ENCODE measurements around the gene OBSCN. TPM values are rescaled to one million over a fixed set of nuclear protein-coding genes. Genes with fewer than 3 reads are reported as not detected.
"Not testable (repeated sequence)": the region's sequence is repeated elsewhere in the genome, so short reads cannot be mapped to it uniquely, and the experiment has no call there.

Gene OBSCN
- total RNA-seq, 1 donor from 2014 or later: 7.6 TPM

DNA sequence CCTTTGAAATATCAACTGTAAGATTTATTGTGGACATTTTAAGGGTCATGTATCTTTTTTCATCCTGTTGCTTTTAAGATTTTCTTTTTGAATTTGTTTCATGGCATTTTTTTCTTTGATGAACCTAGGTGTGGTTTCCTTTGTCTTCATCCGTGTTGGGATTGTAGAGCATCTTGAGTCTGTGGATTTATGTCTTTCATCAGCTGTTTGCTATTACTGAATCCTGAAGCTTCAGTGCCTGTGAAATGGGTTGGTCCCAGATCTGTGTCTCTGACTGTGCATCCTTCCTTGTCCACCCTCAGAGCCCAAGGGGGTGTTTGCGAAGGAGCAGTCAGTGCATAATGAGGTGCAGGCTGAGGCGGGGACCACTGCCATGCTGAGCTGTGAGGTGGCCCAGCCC is 37.3 kb downstream of the OBSCN start:
- no peak overlapping the region for H3K4me3 ChIP-seq (ENCODE audit: low read depth, low read length)
- no peaks in the 10 kb centered on the region for H3K27me3 ChIP-seq (ENCODE audit: control insufficient read depth, insufficient read depth, low read length)
- FAIRE-seq (no peak), DNase-seq (ENCODE audit: low read depth) (no peak)
- peaks cover 13% of the 10 kb centered on the region for H3K36me3 ChIP-seq (ENCODE audit: control insufficient read depth, insufficient read depth, low read length)
- TF ChIP-seq, protein P1, sequence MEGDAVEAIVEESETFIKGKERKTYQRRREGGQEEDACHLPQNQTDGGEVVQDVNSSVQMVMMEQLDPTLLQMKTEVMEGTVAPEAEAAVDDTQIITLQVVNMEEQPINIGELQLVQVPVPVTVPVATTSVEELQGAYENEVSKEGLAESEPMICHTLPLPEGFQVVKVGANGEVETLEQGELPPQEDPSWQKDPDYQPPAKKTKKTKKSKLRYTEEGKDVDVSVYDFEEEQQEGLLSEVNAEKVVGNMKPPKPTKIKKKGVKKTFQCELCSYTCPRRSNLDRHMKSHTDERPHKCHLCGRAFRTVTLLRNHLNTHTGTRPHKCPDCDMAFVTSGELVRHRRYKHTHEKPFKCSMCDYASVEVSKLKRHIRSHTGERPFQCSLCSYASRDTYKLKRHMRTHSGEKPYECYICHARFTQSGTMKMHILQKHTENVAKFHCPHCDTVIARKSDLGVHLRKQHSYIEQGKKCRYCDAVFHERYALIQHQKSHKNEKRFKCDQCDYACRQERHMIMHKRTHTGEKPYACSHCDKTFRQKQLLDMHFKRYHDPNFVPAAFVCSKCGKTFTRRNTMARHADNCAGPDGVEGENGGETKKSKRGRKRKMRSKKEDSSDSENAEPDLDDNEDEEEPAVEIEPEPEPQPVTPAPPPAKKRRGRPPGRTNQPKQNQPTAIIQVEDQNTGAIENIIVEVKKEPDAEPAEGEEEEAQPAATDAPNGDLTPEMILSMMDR (IDR thresholded peaks at IDR 0.05; ENCODE audit: insufficient read depth, low read length, severe bottlenecking): no peak

DNA sequence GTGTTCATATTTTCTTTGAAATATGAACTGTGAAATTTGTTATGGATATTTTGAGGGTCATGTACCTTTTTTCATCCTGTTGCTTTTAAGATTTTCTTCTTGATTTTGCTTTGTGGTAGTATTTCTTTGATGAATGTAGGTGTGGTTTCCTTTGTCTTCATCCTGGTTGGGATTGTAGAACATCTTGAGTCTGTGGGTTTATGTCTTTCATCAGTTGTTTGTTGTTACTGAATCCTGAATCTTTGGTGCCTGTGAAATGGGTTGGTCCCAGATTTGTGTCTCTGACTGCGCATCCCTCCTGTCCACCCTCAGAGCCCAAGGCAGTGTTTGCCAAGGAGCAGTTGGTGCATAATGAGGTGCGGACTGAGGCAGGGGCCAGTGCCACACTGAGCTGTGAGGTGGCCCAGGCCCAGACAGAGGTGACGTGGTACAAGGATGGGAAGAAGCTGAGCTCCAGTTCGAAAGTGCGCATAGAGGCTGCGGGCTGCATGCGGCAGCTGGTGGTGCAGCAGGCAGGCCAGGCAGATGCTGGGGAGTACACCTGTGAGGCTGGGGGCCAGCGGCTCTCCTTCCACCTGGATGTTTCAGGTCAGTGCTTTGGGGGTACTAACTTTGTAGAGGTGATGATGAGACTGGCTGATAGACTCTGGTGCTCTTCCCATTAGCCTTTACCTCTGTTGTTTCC is 38.5 kb downstream of the OBSCN start:
- Histone ChIP-seq H3K27me3 (ENCODE audit: control insufficient read depth, insufficient read depth, low read length) (no peaks in the 10 kb centered on the region), H3K36me3 (ENCODE audit: control insufficient read depth, insufficient read depth, low read length) (peaks cover 13% of the 10 kb centered on the region), H3K4me3 (ENCODE audit: low read depth, low read length) (no peak overlapping the region)
- FAIRE-seq (no peak), DNase-seq (ENCODE audit: low read depth) (no peak)
- TF ChIP-seq, protein P1 (IDR thresholded peaks at IDR 0.05; ENCODE audit: insufficient read depth, low read length, severe bottlenecking): no peak

DNA sequence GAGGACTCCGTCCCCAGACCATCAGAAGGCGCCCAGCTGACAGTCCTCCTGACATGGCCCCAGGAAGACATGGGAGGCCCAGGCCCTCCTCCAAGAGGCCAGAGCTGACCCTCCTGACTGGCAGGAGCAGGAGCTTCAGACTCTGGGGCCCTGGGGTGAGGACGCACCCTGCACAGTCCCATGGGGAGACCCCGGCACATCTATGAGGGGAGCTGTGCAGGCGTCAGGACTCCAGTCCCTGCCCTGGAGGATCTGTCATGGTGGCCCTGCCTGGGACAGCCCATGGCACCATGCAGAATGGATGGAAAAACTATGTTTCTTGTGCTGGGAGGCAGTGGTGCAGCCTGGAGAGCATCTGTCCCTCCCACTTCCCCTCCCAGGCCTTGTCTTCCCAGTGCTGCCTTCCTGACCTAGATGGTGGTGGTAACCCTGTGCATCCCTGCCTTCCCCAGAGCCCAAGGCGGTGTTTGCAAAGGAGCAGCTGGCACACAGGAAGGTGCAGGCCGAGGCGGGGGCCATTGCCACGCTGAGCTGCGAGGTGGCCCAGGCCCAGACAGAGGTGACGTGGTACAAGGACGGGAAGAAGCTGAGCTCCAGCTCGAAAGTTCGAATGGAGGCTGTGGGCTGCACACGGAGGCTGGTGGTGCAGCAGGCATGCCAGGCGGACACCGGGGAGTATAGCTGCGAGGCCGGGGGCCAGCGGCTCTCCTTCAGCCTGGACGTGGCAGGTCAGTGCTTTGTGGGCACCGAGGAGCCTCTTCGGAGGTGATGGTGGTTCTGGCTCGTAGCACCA is 41.9 kb downstream of the OBSCN start:
- TF ChIP-seq, protein P1 (IDR thresholded peaks at IDR 0.05; ENCODE audit: insufficient read depth, low read length, severe bottlenecking): no peak
- Histone ChIP-seq H3K27me3 (ENCODE audit: control insufficient read depth, insufficient read depth, low read length) (no peaks in the 10 kb centered on the region), H3K36me3 (ENCODE audit: control insufficient read depth, insufficient read depth, low read length) (peaks cover 13% of the 10 kb centered on the region), H3K4me3 (ENCODE audit: low read depth, low read length) (no peak overlapping the region)
- FAIRE-seq (no peak), DNase-seq (ENCODE audit: low read depth) (no peak)

DNA sequence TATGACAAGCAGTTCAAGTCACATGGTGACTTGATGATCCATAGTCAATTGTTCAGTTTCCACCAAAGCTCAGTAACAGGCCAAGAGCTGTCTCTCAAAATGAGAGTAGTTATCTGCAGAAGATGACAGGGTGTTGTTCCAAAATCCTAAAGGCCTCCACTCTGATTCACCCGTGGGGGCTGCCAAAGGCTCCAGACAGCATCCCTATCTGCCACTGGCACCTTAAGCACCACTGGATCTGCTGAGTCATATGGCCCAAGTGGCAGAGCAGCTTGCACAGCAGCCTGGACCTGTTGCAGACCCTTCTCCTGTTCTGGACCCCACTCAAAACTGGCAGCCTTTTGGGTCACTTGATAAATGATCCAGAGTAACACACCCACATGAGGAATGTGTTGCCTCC is 44.6 kb downstream of the OBSCN start:
- H3K4me3 ChIP-seq (ENCODE audit: low read depth, low read length); H3K27me3 ChIP-seq (ENCODE audit: control insufficient read depth, insufficient read depth, low read length); H3K36me3 ChIP-seq (ENCODE audit: control insufficient read depth, insufficient read depth, low read length); FAIRE-seq; DNase-seq (ENCODE audit: low read depth): not testable (repeated sequence)

DNA sequence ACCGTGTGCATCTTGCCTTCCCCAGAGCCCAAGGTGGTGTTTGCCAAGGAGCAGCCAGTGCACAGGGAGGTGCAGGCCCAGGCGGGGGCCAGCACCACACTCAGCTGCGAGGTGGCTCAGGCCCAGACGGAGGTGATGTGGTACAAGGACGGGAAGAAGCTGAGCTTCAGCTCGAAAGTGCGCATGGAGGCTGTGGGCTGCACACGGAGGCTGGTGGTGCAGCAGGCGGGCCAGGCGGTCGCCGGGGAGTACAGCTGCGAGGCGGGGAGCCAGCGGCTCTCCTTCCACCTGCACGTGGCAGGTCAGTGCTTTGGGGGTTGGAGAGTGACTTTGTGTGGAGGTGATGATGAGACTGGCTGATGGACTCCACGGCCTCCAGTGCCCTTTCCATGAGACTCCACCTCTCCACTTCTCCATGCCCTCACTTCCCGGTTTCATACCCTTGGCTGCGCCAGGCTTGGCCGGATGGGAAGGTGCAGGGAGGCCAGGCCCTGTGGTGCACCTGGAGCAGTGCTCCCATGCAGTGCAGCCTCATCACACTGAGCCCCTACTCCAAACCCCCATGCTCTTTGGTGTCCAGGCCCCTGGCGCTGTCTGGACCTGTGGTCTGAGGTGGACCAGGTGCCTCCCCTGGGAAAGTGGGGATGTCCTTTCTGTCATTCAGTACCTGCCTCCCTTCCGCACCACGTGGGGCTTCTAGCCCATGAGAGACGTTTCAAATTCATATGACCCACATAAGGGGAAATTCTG is 49.0 kb downstream of the OBSCN start:
- TF ChIP-seq, protein P1 (IDR thresholded peaks at IDR 0.05; ENCODE audit: insufficient read depth, low read length, severe bottlenecking): no peak
- Histone ChIP-seq H3K4me3 (ENCODE audit: low read depth, low read length) (no peak overlapping the region), H3K27me3 (ENCODE audit: control insufficient read depth, insufficient read depth, low read length) (no peaks in the 10 kb centered on the region), H3K36me3 (ENCODE audit: control insufficient read depth, insufficient read depth, low read length) (no peaks in the 10 kb centered on the region)
- no peak for FAIRE-seq
- DNase-seq (ENCODE audit: low read depth): no peak

DNA sequence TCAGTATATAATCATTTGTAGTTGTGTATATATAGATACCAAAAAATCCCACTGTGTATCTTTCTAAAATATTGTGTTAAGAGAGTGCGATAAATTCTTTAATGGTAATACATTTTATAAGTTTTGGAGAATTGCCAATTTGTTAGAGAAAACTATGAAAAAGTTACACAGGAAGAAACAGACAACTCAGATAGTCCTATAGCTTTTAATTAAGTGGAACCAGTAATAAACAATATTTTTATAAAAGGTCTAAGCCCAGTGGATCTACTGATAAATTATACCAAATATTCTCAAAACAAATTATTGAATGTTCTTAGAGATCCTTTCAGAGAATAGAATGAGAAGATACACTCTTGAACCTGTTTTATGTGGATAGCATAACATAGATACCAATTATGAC is 50.6 kb downstream of the OBSCN start:
- TF ChIP-seq, protein P1 (IDR thresholded peaks at IDR 0.05; ENCODE audit: insufficient read depth, low read length, severe bottlenecking): no peak
- DNase-seq (ENCODE audit: low read depth) (no peak), FAIRE-seq (no peak)
- Histone ChIP-seq H3K4me3 (ENCODE audit: low read depth, low read length) (no peak overlapping the region), H3K27me3 (ENCODE audit: control insufficient read depth, insufficient read depth, low read length) (no peaks in the 10 kb centered on the region), H3K36me3 (ENCODE audit: control insufficient read depth, insufficient read depth, low read length) (no peaks in the 10 kb centered on the region)
